Lung microvascular endothelial cell (primary cell): ENCODE data around the gene BRINP2. TPM values are rescaled to one million over a fixed set of nuclear protein-coding genes. Genes with fewer than 3 reads are reported as not detected.

Experiments used
- DNase-seq, 2 donors: peaks; one replicate each; pipeline versions ENCODE4 v3.0.0 to v3.0.0-alpha.2; 2010; ENCODE audit warnings: low read depth in 2 of 2
- total RNA-seq: library from RNA; depleted of rRNA; stranded (reverse); fragments of >200 nt; gene quantifications from 2 replicates; pipeline ENCODE4 v1.2.1, GENCODE V29; 2014

Gene BRINP2
- not detected in 2 replicates for total RNA-seq

DNA sequence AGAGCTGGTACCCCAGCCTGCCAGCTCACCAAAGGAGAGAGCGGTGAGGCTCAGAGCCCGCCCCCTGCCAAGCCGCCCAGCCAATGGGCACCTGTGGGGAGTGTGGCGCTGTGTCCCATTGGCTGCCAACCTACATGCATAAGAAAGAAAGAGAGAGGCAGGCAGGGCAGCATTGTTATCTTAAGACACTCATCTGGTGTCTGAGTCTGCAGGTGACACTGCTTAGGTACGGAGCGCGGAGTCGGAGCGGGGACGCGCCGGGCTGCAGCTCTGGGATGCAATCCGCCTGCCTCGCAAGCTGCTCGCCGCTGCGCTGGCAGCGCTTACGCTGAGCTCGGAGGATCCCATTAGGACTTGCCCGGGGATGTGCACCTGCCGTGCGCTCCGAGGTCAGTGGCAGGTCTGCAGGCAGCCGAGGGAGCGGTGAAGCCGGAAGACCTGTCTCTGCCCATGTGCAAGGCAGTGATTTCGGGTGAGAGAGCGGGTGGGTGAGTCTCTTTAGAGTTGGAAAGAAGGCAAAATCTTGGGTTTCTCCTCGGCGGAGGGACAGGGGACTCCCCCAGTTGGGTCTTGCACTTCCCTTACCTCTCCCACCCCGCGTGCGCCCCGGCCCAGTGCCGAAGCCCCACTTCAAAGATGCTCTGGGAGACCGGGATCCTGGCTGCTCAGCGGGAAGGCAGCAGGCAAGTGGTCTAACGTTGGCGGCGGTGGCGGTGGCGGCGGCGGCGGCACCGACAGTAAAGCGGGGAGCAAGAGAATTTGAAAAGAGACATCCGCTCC lies at the start of gene BRINP2:
Gene BRINP2 (plus strand): TSS at position 203 of the 780 bp plus-strand sequence. CDS start 58,919 bp downstream, outside the sequence.
- peak; percentile 43 to 45 for DNase-seq

GRCh38 chr1:177122461-177123251 lies 48.1 kb upstream of the BRINP2 start:
- DNase-seq, result no peak

DNA sequence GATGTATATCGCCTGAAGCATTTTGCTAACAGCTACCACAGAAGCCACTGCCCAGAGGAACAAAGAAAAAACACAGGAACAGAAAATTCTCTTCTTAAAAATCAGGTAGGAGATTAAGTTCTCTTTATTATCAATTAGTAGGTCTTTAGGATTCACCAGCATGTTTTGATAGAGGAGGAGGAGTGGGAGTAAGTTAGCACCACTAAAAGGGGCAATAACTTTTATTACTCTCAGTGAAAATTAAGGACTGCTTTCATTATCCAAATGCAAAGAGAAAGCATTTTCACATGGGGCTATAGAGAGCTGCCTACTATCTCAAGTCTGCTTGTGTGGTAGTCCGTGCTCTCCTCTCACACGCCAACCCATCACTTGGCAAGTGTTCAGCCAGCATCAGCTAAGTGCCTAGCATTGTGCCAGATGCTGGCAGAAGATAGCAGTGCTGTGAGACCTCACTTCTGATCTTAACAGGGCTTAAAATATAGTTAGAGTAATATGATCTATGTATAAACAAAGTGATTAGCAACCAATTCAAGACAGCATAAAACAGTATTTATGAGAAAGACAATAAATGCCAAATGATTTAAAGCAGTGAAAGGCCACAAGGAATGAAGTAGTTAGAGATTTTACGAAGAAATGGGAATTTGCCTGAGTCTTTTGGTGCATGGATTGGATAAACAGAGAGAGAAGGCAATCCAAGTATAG lies 46.0 kb upstream of the BRINP2 start:
- DNase-seq, result no peak

GRCh38 chr1:177126267-177126666 lies 44.5 kb upstream of the BRINP2 start:
- DNase-seq, result no peak

GRCh38 chr1:177128665-177129281 lies 42.0 kb upstream of the BRINP2 start:
- DNase-seq, result no peak

DNA sequence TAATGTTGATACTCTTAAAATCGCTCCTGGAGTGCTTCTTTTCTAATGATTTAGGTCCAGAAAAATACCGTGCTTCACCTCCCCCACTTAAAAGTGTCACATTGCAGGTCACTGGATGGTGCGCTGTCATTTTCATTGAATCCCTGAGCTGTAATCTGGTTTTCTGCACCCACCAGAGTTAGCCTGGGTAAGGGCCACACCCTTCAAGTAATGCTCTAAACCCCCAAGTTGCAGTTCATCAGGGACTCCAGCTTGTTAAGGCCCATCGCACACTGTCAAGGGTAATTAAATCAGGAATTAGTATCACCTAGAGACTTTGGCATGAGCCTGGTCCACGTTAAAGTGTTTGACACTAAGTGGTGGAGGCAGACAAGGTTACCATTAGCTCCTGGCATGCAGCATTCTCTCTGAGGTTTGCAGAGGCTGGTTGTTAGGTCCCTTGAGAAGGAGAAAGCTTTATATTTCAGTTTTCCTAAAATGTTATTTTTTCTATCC lies 40.3 kb upstream of the BRINP2 start:
- no peak for DNase-seq

DNA sequence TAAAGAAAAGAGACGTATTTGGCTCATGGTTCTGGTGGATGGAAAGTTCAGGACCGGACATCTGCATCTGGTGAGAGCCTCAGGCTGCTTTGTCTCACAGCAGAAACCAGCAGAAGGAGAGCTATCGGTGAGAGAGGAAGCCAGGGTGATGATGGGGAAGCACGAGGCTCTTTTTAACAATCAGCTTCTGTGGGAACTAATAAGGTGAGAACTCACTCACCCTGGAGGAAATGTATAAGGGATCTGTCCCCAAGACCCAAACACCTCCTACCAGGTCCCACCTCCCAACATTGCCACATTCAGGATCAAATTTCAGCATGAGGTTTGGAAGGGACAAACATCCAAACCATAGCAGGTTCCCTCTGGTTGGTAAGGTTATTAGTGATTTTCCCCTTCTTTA lies 39.0 kb upstream of the BRINP2 start:
- no peak for DNase-seq

DNA sequence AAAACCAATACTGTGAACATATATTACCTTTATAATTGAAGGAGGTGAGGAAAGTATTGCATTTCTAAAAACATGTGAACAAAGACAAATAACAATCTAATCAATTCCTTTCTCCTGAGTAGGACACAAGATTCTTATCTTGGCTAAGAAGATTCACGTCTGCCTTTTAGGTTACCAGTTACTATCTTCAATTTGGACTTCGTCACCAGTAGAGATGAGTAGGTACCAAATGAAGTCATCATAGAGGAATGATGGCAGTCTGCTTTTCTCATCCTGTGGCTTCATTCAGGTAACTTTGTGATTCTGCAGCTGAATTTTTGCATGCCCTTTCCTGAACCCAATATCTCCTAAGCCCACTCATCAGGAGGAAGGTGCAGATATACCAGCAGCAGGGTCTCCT lies 38.6 kb upstream of the BRINP2 start:
- DNase-seq, result no peak

- DNase-seq, result no peak
Measured at GRCh38 chr1:177133977-177134538, 36.7 kb upstream of the BRINP2 start.

- DNase-seq, result no peak
Measured at GRCh38 chr1:177135250-177135649, 35.5 kb upstream of the BRINP2 start.

DNA sequence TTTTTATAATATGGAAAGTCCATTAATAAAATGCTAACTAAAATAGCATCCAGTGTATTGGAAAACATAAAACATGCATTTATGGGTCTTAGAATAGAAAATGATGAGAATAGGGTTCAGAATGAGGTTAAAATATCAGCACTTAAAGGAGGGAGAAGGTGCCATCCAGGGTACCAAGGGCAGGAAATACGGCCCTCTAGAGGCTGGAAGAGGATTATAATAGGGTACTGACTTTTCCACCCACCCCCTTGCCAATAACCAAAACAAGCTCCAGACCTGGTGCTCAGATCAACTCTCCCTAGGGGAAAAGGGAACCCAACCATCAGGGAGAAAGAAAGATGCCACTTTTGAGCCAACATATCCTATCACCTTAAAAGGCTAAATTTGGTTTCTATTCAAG lies 32.9 kb upstream of the BRINP2 start:
- no peak for DNase-seq

- DNase-seq, result no peak
Measured at GRCh38 chr1:177138347-177138746, 32.4 kb upstream of the BRINP2 start.

DNA sequence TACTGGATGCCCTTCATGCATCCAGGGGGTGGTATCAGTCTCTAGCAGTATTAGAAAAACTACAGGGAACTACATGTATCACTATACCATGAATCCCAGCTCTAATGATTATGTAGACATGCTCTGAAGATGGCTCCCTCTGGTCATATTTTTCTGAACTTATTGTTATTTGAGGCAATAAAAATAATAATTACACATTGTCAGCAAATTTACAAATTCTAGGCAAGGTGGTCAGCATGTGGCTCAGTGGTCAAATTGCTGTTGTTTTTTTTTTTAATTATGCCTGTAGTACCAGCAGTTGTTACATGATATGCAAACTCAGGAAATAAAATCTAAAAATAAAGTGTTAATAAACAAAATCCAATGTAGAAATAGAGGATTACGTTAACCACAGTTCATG lies 28.7 kb upstream of the BRINP2 start:
- no peak for DNase-seq

- DNase-seq, result no peak
Measured at GRCh38 chr1:177142791-177143271, 27.9 kb upstream of the BRINP2 start.

DNA sequence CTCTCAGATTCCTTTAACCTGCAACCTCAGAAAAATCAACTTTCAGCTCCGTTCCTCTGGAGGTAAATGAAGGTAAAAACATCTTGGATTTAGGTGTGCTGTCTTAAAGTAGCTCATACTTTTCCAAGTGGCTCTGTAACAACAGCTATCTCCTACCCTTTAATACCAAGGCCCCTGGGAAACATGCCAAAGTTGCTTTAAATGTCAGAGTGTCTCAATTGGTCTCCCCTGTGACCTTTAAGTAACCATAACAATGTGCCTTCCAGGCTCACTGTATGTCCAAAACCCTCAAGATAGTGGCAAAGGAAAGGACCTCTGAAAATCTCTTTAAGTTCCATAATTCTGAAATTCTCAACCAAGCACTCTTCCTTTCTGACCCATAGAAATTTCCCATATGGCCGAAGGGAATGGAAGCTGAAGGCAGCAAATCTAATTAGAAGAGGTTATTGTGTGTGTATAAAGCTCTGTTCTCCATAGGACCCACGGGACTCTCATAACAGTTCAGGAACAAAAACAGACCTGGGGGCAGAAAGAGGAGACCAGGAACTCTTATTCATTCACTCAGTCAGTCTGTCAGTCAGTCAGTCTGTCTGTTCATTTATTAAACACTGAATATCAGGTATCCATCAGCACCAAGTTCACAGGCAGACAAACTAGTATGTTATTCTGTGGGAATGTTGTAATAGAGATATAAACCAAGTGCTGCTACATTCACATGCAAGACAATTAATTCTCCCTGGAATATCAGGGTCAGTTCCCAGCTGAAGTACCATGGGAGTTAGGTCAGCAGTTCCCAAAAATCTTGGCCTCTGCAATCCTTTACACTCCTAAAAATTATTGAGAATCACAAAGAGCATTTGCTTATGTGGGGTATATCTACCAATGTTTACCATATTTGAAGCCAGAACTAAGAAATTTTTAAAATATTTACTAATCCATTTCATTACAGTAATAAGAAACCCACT lies 25.4 kb upstream of the BRINP2 start:
- no peak for DNase-seq

GRCh38 chr1:177146499-177146898 lies 24.3 kb upstream of the BRINP2 start:
- no peak for DNase-seq

GRCh38 chr1:177162243-177162642 lies 8.5 kb upstream of the BRINP2 start:
- no peak for DNase-seq

- DNase-seq, result no peak
Measured at GRCh38 chr1:177163844-177164379, 6.8 kb upstream of the BRINP2 start.

DNA sequence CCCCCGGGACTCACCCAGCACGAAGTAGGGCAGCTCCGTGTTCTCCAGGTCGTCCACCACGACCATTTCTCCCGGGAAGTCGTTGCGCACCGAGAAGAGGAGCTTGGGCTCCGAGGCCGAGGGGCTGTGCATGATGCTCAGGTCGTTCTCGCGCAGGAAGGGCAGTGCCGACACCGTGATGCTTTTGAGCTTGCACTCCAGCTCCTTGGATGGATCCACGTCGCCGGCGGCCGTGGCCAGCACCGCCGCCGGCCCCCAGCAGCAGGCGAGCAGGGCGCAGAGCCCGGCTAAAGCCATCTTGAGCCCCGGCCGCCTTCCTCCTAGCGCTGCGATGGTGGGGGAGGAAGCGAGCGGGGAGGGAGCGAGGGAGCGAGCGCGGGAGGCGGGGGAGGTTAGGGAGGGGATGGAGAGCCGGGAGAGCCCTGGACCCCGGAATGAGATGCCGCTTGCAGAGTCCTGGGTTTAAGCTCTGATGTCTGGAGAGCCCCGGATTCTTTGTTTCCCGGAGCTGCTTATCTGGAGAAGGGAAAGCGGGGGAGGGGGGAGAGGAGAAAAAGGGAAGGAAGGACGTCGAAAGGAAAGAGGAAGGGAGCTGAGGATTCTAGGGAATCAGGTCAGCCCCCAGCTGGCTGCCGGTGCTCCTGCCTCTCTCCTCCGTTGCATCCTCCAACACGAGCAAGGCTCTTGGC lies 6.2 kb upstream of the BRINP2 start, which contains the start of gene ASTN1:
Gene ASTN1 (minus strand): TSS at position 333 of the 689 bp plus-strand sequence. CDS start 36 bp downstream, at position 297.
- DNase-seq, result no peak
